Peyer's patch (tissue), 4 donors: ENCODE results near the gene ZMYND15.

Experiments used
- CTCF ChIP-seq, 6 experiments: fragments of 450-650 bp in 4 of 6; fragments of 200-600 bp in 2 of 6; sonication (generic) in 1 of 6; IDR thresholded peaks; one replicate each; pipeline ENCODE4 v1.5.1; 2017 to 2019; ENCODE audit warnings: antibody characterized with exemption in 6 of 6, mild to moderate bottlenecking in 3 of 6, moderate library complexity in 1 of 6
- POLR2A ChIP-seq, 2 donors: fragments of 450-650 bp; IDR thresholded peaks; one replicate each; pipeline ENCODE4 v1.5.1; 2017; ENCODE audit warnings: antibody characterized with exemption in 2 of 2, mild to moderate bottlenecking in 2 of 2, moderate library complexity in 2 of 2

DNA sequence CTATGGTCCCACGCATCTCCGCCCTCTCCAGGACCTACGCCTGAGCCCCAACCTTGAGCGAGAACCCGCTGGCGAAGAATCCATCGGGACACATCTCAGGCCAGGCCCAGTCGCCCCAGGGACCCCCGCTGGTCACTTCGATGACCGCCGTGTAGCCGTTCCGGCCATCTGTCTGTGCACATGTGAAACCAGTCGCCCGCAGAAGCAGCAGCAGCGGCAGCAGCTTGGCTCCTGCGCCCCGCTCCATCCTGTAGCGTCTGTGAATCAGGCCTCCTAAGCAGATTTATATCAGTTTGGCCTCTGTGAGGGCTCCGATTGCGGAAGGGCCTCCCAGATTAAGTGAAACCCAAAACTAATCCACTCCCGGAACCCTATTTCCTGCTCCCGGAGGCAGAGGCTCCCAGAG, 46.5 kb downstream of the ZMYND15 start, which contains the start of gene VMO1:
- TF ChIP-seq CTCF (IDR thresholded peaks at IDR 0.05) (no peak), POLR2A (IDR thresholded peaks at IDR 0.05) (no peak)
